Transverse colon (tissue), 3 donors: ENCODE data around the gene KCNK13.

Experiments
- CTCF ChIP-seq, 5 experiments: fragments of 200-600 bp in 3 of 5; fragments of 450-650 bp in 2 of 5; sonication (generic) in 3 of 5; IDR thresholded peaks; 1 replicate in 2 of 5; 2 replicates in 3 of 5; pipeline ENCODE4 v1.5.1; 2016 to 2017; ENCODE audit warnings: antibody characterized with exemption in 5 of 5, inconsistent platforms in 3 of 5, mild to moderate bottlenecking in 2 of 5, moderate library complexity in 1 of 5
- POLR2A ChIP-seq: fragments of 450-650 bp; IDR thresholded peaks from one replicate; pipeline ENCODE4 v1.6.1; 2016; ENCODE audit warnings: antibody characterized with exemption, mild to moderate bottlenecking, moderate library complexity

- TF ChIP-seq CTCF (IDR thresholded peaks at IDR 0.05) (no peak), POLR2A (no peak)
Measured at GRCh38 chr14:90116444-90116843, 54.6 kb downstream of the KCNK13 start.
